Glutamatergic neuron (in vitro differentiated cells): Measurements from ENCODE around the gene ADCY5. TPM values are rescaled to one million over a fixed set of nuclear protein-coding genes. Genes with fewer than 3 reads are reported as not detected.
"Not testable (repeated sequence)": the region's sequence is repeated elsewhere in the genome, so short reads cannot be mapped to it uniquely, and the experiment has no call there.

Experiments used
- DNase-seq: peaks from one replicate; pipeline ENCODE4 v3.0.0; 2022
- H3K27ac Mint-ChIP-seq: one replicate; pipeline ENCODE4 v1.8.0; 2020; ENCODE audit warnings: mild to moderate bottlenecking, mixed read lengths, inconsistent platforms; ENCODE audit not compliant: unreplicated experiment
- H3K27me3 Mint-ChIP-seq: one replicate; pipeline ENCODE4 v1.8.0; 2020; ENCODE audit warnings: mild to moderate bottlenecking, moderate library complexity, mixed read lengths, inconsistent platforms; ENCODE audit not compliant: unreplicated experiment
- H3K36me3 Mint-ChIP-seq: one replicate; pipeline ENCODE4 v1.8.0; 2020; ENCODE audit warnings: mild to moderate bottlenecking, mixed read lengths, inconsistent platforms; ENCODE audit not compliant: unreplicated experiment
- H3K4me1 Mint-ChIP-seq: one replicate; pipeline ENCODE4 v1.8.0; 2020; ENCODE audit warnings: mild to moderate bottlenecking, low read depth, mixed read lengths, inconsistent platforms; ENCODE audit not compliant: unreplicated experiment
- H3K4me3 Mint-ChIP-seq: one replicate; pipeline ENCODE4 v1.8.0; 2020; ENCODE audit warnings: mild to moderate bottlenecking, mixed read lengths, inconsistent platforms; ENCODE audit not compliant: unreplicated experiment
- H3K9me3 Mint-ChIP-seq: one replicate; pipeline ENCODE4 v1.8.0; 2020; ENCODE audit warnings: mild to moderate bottlenecking, moderate library complexity, mixed read lengths, inconsistent platforms; ENCODE audit not compliant: unreplicated experiment
- CTCF ChIP-seq: fragments of 200-600 bp; sonication (generic); IDR thresholded peaks from one replicate; pipeline ENCODE4 v1.5.0; 2021; ENCODE audit not compliant: partially characterized antibody, unreplicated experiment
- total RNA-seq: library from RNA; stranded (reverse); fragmentation: NEBNext Ultra II Directional; extraction: Animal tissue kit (Norgen Biotek cat#: 25700); gene quantifications from one replicate; pipeline ENCODE4 v1.2.1, GENCODE V29; 2021; ENCODE audit not compliant: unreplicated experiment

ADCY5 gene
- total RNA-seq, 1 donor from 2014 or later: 2.1 TPM

- H3K36me3 Mint-ChIP-seq: no peaks in the 10 kb centered on the region
- H3K9me3 Mint-ChIP-seq: no peaks in the 10 kb centered on the region
- H3K27ac Mint-ChIP-seq: no peak overlapping the region
- H3K4me1 Mint-ChIP-seq: peaks cover 4% of the 10 kb centered on the region
- H3K4me3 Mint-ChIP-seq: no peak overlapping the region
- H3K27me3 Mint-ChIP-seq: peaks cover 7% of the 10 kb centered on the region
- DNase-seq: no peak
- no peak for TF ChIP-seq CTCF
These were observed 39.9 kb upstream of the ADCY5 start for GRCh38 chr3:123488645-123489347.

- H3K4me3 Mint-ChIP-seq, DNase-seq, H3K27ac Mint-ChIP-seq, H3K27me3 Mint-ChIP-seq, H3K36me3 Mint-ChIP-seq, H3K9me3 Mint-ChIP-seq, H3K4me1 Mint-ChIP-seq: not testable (repeated sequence)
These were observed 38.2 kb upstream of the ADCY5 start for GRCh38 chr3:123487063-123487462.

GRCh38 chr3:123486460-123486859 lies 37.6 kb upstream of the ADCY5 start:
- Mint-ChIP-seq H3K4me3 (no peak overlapping the region), H3K4me1 (peaks cover 4% of the 10 kb centered on the region), H3K9me3 (no peaks in the 10 kb centered on the region), H3K27me3 (peaks cover 7% of the 10 kb centered on the region), H3K36me3 (no peaks in the 10 kb centered on the region), H3K27ac (no peak overlapping the region)
- no peak for DNase-seq
- TF ChIP-seq CTCF: no peak

- no peak overlapping the region for H3K27ac Mint-ChIP-seq
- no peaks in the 10 kb centered on the region for H3K9me3 Mint-ChIP-seq
- H3K36me3 Mint-ChIP-seq: no peaks in the 10 kb centered on the region
- H3K27me3 Mint-ChIP-seq: peaks cover 7% of the 10 kb centered on the region
- H3K4me3 Mint-ChIP-seq: no peak overlapping the region
- peaks cover 4% of the 10 kb centered on the region for H3K4me1 Mint-ChIP-seq
- no peak for TF ChIP-seq CTCF
- DNase-seq: no peak
These were observed 36.7 kb upstream of the ADCY5 start for GRCh38 chr3:123485551-123485950.

GRCh38 chr3:123483146-123483545 lies 34.3 kb upstream of the ADCY5 start:
- Mint-ChIP-seq H3K4me3 (no peak overlapping the region), H3K27ac (no peak overlapping the region), H3K4me1 (peaks cover 4% of the 10 kb centered on the region), H3K9me3 (no peaks in the 10 kb centered on the region), H3K27me3 (peaks cover 7% of the 10 kb centered on the region), H3K36me3 (no peaks in the 10 kb centered on the region)
- TF ChIP-seq CTCF: no peak
- DNase-seq: no peak
